GM18867 (cell line): ENCODE data around the gene STARD13.

Experiments
- ATAC-seq: cut with Tn5 transposase; IDR thresholded peaks from one replicate; pipeline ENCODE4 v1.9.1; 2021; ENCODE audit warnings: mild to moderate bottlenecking, moderate library complexity; ENCODE audit not compliant: unreplicated experiment

The STARD13 gene

DNA sequence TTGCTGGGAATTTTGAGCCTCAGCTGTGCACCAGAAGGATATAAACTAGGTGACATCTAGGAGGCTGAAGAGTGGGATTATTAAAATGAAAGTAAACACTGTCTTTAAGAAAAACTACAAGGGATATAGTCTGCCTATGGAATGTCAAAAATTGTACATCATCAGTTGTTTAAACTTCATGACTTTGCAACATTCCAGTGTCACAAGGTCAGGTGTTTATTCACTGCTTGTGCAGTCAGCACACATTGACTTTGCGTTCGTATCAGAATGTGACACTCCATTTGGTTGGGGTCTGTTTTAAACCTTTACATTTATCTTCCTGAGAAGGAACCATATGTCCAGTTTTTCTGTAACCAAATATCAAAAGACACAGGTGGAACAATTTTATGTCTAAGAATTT, 183.7 kb downstream of the STARD13 start:
- no peak for ATAC-seq

- no peak for ATAC-seq
Observed at GRCh38 chr13:33100886-33101285, 184.7 kb downstream of the STARD13 start.

GRCh38 chr13:33099860-33100259, 185.7 kb downstream of the STARD13 start:
- no peak for ATAC-seq

DNA sequence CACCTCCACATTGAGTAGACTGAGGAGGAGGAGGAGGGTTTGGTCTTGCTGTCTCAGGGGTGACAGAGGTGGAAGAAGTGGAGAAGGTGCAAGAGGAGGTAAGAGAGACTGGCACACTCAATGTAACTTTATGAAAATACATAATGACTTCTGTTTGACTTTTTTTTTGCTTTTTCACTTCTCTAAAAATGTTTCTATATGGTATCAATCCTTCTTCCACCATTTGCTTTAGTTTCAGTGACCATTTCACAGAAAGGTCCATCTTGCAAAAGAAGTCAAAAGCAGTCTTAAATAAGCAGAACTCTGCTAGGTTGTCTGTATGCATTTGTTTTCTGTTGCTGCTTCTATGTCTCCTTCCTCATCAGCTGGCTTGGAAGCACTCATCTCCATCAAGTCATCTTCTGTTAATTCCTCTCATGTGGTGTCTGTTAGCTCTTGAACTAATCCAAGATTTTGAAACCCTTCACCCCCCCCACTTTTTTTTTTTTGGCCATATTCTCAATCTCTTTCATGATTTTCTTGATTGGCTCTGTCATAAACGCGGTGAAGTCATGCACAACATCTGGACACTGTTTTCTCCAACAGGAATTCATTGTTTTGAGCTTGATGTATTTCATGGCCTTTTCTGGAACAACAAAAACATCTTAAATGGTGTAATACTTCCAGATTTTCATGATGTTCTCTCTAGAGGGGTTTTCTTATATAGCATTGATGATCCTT, 188.5 kb downstream of the STARD13 start:
- ATAC-seq = peak; percentile 66

DNA sequence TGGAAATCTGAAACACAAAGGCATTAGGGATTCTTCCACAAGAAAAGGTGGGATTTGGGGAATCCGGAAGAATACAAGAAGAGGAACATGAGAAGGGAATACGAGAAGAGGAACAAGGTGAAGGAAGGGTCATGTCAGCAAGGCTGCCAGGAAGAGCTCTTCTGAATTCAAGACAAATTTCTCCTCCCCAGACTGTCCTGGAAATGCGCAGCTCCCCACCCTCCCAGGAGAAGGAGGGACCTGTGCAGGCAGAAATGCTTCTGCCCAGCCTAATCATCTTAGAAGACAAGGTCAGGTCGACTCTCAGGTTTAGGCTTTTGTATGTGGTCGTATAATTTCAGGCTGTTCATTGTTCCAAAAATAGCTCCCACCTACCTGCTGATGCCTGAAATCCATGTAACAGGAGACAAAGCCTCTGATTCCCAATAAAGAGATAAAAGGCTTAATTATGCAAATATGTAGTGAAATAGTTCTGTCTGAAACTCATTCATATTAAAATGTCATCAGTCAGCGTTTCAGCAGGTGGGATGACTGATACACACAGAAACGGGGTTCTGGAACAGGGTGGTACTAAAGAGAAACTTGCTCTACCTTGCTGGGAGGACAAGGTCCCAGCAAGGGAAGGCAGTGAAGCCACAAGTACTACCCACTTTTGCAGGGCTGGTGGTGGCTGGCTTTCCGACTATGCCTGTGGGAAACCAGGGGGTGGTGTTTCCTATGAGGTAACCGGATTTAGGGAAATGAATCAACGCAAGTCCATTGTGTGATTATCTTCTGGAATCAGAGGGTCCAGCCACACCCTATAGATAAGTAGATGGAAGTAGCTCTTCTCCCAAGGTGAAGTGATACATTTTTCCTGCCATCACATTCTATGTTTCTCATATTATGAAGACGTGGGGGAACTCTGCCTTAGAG, 193.2 kb downstream of the STARD13 start:
- ATAC-seq = no peak

GRCh38 chr13:33091415-33091774, 194.2 kb downstream of the STARD13 start:
- no peak for ATAC-seq

DNA sequence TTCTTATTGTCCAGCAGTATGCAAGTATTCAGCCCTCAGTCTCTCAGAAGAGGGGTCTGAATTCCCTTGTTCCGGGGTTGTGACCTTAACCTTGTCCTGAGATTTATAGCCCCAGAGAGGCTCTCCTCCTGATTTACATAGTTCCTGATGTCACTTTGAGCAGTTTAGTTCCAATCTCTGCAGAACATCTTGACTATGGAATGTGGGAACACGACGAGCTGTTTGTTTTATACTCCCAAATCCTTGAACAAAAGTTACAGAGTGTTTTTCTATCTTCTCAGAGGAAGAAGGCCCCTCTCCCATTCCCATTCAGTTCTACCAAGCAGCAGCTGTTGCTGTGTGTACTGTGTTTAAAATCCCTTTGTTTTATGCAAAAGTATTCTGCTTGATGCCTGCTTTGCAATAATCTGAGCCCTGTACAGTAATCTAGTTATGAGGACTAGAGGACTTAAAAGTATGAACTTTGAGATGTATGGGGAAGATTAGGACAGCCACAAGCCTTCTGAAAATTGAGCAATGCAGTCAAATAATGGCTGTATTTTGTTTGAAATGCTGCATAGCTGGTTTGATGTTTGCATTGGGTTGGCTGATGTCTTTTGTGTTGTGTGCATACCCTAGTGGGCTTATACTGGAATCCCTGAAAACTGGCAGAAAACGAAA, 194.7 kb downstream of the STARD13 start:
- no peak for ATAC-seq

GRCh38 chr13:33089311-33089710, 196.2 kb downstream of the STARD13 start:
- ATAC-seq = no peak

- ATAC-seq = no peak
Observed at GRCh38 chr13:33087790-33088189, 197.8 kb downstream of the STARD13 start.

- ATAC-seq = no peak
Observed at GRCh38 chr13:33087091-33087490, 198.5 kb downstream of the STARD13 start.

DNA sequence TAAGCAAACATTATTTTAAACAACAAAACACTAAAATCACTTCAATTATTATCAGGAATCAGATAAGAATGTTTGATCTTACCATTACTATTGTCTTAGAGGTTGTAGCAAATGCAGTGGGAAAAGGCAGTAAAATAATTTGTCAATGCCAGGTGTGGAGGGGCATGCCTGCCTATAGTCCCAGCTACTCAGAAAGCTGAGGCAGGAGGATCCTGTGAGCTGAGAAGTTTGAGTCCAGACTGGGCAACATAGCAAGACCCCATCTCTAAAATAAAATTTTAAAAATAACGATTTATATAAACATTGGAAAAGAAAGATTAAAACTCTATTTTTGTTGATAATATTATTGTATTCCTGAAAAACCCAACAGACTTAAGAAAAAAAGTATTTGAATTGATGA, 202.5 kb downstream of the STARD13 start:
- no peak for ATAC-seq

DNA sequence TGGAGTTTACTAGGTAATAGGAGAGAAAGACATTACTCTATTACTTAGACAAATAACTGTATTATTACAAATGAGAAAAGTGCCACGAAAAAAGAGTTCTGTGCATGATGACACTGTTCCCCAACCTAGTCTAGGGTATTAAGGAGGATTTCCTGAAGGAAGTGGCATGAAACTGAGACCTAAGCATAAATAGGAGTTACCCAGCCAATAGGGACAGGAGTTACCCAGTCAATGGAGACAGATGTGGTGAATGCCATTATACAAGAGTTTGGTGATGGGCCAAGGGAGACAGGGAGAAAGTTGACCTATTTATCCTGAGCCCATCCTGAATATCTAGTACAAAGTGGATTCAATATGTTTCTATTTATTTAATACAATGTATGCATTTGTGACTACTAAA, 203.9 kb downstream of the STARD13 start:
- ATAC-seq = no peak

- no peak for ATAC-seq
Observed at GRCh38 chr13:33080972-33081590, 204.5 kb downstream of the STARD13 start.

DNA sequence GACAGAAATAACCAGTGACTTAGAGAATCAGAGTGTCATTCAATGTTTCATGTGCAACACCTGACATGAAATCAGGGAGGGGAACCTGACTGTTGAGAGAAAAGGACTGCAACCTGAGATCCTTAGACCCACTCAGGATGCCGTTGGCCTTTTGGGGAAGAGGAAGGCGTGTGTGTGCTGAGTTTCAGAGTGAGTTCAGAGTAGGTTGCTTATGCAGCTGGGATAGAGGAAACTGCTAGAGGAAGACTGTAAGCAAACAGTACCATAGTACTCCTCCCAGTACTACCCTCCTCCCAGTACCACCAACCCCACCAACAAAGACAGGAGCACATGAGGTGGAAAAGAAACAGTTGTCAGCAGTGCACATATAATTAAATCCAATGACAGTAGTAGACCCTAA, 205.6 kb downstream of the STARD13 start:
- no peak for ATAC-seq

DNA sequence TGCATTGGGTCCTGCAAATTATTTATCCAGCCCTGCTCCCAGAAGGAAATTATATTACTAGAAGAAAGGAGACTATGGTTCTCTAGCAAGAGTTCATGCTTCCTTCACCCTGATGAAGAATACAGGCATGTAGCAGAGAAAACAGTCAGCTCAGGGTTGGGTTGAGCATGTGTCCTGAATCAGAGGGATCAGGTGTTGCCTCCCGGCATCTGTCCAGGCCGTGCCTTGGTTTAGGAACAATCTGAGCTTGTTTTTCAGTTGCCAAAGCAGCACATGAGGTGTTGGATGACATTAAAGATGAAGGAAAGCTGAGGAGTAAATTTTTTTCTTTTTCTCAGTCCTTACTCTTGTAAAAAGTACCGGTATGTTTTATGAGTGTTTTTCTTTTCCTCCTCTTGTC, 207.3 kb downstream of the STARD13 start:
- no peak for ATAC-seq

DNA sequence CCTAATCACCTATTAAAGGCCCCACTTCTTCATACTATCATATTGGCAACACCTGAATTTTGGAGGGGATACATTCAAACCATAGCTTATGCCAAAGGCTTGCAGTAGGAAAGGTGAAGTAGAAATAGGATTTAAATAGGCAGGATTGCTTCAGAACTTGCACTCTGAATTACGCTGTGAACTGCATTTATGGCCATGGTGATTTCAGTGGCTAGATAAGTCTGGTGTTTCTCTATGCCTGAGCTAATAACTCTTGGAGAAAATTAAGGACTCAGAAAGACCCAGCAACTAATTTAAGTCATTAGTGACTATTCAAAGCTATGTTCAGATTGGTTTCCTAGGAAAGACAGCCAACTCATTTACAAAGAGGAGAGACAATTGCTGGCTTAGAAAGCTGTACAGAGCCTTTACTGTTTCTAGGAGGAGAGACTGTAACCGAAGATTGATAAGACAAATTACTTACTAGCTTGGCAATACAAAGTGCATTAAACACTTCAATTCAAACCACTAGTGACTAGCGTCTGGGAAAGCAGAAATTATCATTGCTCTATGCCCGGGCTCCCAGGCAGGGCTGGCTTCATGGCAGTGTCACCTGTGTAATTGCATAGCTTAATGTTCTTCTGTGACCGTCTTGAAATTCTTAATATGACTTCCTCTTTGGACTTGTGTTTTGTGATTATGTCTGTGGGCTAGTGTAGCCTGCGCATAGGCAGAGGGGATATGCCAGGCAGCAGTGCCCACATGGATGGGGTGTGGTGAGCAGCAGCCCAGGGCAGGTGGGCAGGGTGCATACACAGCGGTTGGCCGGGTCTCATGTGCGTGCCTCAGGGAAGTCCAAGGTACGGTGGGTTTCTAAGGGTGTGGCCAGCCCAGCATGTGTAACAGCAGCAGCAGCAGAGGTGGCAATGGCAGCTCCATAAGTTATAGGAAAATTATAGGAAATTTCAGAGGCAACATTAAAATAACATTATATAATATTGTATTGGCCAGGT, 209.3 kb downstream of the STARD13 start:
- no peak for ATAC-seq

DNA sequence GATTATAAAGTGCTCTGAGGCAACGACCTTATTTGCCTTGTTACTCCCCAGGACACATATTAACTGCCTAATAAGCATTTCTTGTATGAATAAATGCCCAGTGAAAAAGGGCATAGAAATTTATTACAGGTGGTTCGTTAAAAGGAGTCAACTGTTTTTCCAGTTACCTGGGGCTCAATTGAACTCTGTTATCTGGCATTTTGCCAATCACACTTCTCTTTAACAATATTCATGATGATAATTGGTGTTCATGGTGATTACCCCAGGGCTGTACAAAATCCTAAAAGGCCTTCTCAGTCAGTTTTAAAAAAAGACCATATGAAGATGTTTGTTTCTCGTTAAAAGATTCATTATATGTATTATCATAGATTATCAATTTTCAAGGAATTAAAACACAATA, 212.2 kb downstream of the STARD13 start:
- no peak for ATAC-seq

DNA sequence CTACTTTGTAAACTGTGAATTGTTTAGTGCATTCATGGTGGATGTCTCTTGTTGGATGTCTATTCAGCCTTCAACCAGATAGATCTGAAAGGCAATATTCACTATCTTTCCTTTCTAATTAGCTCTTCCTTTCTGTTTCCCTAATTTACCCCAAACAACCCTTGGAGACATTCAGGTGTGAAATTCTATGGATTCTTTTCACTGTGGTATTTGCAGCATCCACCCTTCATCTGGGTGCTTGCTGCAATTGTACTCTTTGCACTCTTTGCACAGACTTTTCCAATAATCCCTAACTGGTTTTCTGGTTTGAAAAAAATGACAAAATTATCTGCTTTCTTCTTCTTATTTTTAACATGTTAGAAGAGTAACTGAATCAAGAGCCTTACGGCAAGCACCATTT, 212.8 kb downstream of the STARD13 start:
- no peak for ATAC-seq

- no peak for ATAC-seq
Observed at GRCh38 chr13:33072282-33072681, 213.3 kb downstream of the STARD13 start.

DNA sequence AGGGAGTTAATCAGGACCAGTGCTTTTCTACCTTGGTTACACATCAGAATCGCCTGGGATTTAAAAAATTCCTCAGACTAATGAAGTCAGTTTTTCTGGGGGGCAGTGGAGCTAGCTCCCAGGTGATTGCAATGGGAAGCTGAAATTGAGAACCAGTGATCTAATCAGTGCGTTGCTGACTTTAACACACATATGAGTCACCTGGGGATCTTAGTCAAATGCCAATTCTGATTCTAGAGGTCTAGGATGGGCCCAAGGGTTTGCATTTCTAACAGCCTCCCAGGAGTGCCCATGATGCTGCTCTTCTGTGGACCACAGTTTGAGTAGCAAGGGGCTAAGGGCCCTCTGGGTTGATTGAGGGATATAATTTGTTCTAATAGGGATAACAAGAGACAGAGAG, 214.8 kb downstream of the STARD13 start:
- no peak for ATAC-seq
